ENCODE results near the gene TBC1D22A.

TBC1D22A gene

DNA sequence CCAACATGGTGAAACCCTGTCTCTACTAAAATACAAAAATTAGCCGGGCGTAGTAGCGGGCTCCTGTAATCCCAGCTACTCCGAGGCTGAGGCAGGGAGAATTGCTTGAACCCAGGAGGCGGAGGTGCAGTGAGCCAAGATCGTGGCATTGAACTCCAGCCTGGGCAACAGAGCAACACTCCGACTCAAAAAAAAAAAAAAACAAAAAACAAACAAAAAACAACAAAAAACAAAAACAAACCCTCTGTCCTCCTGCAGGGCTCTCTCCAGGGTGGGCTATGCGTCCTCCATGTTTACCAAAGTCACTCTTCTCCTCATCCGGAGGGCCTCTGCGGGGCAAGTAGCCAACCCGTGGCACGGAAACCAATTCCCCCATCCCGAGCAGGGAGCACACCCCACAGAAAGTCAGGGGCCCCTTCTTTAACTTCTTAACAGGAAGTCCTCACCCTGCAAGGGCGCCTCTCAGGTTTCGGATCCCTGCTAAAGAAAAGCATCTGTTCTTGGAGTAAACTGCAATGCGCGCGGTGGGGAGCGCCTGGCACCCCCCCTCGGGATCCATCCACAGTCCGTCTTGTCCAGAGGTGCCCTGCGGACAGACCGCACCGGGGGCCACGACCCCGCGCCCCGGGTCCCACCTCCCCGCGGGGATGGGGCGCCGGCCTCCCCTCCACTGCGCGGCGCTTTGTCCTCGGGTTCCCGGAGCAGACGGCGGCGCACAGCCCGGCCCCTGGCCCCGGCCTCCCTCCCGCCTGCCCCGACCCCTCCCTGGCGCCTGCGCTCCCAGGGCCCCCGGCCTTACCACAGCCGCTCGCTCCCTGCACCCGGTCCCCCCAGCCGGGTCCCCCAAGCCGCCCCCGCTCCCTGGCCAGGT is 25.1 kb upstream of the TBC1D22A start:
- DNase-seq (ENCODE audit: low read depth) = no peak

DNA sequence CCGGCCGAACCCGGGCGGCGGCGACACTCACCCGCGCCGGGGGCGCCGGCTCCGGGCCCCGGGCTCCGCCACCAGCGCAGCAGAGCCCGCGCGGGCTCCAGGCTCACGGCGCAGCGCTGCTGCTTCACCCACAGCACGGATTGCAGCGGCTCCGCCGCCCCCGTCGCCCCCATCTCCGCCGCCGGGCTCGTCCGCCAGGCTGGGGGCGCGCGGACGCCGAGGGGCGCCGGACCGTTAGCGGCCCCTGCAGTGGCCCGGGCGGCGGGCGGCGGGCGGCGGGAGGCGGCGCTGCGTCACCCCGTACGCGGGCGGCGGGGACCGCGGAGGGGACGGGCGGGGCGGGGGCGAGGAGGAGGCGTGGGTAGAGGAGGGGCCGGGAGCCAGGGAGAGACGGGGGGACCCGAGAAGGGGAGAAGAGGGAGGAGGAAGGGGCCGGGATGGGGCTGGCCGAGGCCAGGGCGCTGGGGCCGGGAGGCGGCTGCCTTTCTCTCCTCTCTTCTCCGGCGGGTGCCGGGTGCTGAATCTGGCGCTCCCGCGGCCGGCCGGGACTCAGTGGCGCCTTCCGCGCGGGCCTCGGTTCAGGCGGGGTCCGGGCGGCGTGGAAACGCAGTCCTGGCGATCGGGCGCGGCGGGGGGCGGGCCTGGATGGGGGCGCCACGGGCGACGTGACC is 24.3 kb upstream of the TBC1D22A start, which contains the start of gene CERK:
CERK (minus strand) TSS at position 277 of the 671 bp plus-strand sequence; CDS start at position 173, 104 bp downstream.
- DNase-seq (ENCODE audit: low read depth) = peak; percentile 39

DNA sequence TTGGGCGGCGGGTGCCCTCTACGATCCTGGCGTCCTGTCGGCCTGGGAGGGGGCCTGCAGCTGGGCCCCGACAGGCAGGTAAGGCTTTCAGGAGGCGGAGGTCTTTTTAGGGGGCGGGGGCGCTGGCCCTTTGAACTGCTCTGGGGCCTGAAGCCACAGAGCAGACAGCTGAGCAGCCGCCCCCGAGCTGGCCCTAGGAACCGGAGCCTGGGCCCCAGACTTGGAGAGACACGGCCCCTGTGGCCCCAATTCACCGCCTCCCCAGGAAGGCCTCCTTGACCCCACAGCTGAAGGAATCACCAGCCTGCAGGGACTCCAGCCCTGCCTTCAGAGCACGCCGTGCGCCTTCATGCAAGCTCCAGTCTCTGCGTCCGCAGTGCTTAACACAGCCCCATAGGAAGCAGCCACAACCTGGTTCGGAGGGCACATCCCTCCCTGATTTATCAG is 23.8 kb upstream of the TBC1D22A start:
- no peak for DNase-seq (ENCODE audit: low read depth)

GRCh38 chr22:46739094-46739870 is 23.2 kb upstream of the TBC1D22A start:
- peak; percentile 33 for DNase-seq (ENCODE audit: low read depth)

DNA sequence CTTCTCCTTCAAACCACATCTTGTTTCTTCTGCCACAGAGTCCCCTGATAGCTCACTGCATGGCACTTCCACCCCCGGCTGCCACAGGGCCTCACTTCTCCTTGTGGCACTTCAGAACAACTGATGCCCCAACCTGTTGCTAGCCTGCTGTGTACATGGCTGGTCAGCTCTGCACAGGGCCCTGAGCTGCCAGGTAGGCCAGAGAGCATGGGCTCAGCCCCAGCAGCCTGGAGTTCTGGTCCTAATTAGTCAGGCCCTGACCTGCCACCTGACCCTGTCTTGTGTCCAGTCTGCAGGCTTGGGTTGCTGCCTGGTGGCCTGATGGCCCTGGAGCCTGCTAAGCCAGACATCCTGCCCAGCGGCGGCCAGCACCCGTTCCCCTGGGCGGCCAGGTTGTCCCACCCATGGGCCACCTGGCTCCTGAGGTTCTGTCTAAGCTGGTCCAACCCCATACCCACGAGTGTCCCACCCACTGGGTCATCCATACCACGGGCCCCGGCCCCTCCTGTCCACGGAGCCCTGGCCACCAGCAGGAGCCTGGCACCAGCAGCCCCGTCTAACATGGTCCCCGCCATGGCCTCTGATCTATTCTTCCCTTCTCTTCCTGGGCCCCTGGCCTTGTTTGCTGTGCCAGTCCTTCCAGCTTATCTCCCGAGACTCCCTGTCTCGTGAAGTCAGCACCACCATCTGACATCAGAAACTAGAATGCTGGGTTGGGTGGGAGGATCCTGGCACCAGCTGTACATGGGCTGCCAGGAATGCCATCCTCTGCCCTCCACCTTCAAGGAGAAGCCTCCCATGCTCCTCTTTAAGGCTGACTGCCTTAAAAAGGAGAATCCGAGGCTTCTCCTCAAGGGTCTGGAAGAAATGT is 21.3 kb upstream of the TBC1D22A start:
- no peak for DNase-seq (ENCODE audit: low read depth)

- no peak for DNase-seq (ENCODE audit: low read depth)
These were observed 20.4 kb upstream of the TBC1D22A start for GRCh38 chr22:46741974-46742519.

DNA sequence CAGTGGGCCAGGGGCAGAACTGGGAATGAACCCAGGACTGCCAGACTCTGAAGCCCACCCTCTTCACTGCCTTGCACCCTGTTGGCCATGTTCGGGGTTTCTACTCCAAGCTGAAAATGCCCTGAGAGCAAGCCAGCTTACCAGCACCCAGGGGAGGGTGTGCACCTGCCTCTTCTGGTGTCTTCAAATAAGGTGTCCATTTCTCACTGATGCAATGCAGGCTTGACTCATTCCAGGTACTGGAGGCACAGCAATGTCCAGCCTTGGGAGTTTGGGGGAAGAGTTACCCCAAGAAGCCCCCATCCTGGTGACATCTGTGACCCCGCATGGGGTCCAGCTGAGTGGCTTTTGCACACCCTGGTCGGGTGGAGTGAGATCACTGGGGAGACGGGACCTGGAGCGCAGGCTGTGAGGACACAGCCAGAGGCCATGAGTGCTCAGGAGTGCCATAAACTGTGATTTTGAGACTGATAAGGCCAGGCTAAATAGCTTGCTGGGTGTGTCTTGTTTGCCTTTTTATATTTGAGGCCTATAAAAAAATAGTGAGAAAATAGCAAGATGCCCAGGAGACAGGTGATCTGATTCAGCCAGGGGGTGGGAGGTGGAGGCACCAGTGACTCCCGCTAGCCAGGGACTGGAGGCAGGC is 19.8 kb upstream of the TBC1D22A start:
- DNase-seq (ENCODE audit: low read depth) = no peak

GRCh38 chr22:46744581-46744980 is 17.9 kb upstream of the TBC1D22A start:
- DNase-seq (ENCODE audit: low read depth) = no peak

GRCh38 chr22:46746192-46746591 is 16.3 kb upstream of the TBC1D22A start:
- DNase-seq (ENCODE audit: low read depth) = no peak

DNA sequence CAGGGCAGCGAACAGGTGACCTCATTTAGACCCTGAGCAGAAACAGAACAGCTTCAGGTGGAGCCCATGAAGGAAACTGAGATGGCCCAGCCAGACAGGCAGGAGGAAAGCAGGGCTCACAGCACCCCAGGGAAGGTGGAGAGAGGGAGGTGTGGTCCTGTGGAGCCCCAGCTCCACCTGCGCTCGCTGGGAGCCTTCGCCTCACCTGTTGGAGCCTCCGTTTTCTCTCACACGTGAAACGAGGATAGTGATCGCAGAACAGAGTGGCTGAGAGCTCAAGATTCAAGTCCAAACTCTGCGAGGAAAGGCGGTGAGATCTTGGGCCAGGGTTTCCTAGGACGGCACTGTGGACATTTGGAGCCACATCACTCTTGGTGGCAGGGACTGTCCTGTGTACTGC is 15.8 kb upstream of the TBC1D22A start:
- no peak for DNase-seq (ENCODE audit: low read depth)

DNA sequence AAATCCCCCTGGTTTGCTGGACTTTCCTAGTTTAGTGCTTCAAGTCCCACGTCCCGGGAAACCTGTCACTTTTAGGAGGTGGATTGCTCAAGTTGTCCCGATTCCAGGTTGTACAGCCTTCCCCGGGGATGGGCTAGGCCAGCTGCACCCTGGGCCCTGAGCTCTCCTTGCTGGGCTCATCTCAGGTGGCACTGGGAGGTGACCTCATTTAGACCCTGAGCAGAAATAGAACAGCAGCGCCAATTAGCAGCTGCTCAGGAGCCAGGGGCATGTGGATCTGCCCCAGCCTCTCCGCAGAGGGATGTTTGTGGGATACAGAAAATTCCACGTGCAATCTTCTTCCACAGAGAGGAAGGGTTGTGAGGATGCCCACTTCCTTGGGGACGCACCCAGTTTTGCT is 14.8 kb upstream of the TBC1D22A start:
- no peak for DNase-seq (ENCODE audit: low read depth)

DNA sequence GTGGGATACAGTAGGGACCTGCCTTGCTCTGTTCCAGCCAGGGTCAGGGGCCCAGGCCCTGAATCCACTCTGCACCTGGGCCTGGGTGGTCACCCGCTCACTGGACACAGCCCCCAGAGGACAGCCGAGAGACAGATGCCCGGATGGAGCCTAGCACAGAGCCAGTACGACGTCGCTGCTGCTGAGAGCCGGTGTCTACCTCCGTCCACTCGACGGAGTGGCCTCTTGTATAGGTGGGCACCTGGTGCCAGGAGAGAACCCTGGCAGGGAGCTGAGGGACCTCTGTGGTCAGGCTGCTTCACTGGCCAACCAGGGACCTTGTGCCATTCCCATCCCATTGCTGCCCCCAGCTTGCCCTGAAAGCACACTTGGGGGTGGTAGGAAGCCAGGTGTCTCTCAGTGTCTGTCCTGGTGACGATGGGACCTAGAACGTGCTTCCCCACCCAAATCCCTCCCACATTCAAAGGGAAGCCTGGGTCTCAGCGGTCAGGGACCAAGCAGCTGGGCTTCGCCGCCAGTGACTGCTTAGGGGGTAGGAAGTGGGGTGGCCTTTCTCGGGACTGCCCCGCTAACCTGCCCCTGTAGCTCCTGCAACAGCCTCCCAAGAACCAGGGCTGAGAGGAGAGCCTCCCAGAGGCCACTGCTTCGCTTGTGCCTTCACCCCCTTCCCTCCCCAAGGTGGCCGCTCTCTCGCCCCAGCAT is 14.1 kb upstream of the TBC1D22A start:
- DNase-seq (ENCODE audit: low read depth) = no peak

DNA sequence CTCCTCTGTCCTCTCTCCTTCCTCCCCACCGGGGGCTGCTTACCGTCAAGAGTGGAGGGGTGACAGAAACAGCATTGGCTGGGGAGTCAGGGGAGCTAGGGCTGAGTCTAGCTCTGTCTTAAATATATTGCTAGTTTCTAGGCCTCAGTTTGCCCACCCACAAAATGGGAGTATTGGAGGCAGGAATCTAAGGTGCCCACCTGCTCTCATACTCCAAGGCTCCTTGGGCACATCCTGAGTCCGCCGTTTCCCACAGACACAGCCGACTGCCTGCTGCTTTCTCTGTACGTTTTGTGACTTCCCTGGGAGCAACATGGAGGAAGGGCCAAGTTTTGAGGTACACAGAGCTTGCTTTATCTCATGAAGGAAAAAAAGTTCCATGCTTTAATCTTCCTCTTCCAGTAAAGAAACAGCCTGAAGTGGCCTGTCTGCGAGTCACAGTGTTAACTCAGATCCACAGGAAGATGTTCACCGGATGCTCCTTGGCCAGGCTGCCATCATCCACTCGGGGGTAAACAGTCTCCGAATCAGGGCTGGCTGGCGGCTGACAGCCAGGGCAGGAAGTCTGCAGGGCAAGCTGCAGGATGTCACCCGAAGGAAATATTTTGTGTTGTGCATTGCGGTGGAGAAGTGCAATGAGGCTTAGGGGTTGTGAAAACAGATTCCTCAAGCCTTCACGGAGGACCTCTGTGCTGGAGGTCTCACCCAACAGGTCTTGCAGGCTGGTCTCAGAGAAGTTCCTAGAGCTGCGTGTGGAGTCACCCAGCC is 13.4 kb upstream of the TBC1D22A start:
- DNase-seq (ENCODE audit: low read depth) = no peak

- DNase-seq (ENCODE audit: low read depth) = no peak
These were observed 12.5 kb upstream of the TBC1D22A start for GRCh38 chr22:46749682-46750529.

- no peak for DNase-seq (ENCODE audit: low read depth)
These were observed 12.0 kb upstream of the TBC1D22A start for GRCh38 chr22:46750530-46750800.

GRCh38 chr22:46750863-46751443 is 11.5 kb upstream of the TBC1D22A start:
- no peak for DNase-seq (ENCODE audit: low read depth)

GRCh38 chr22:46752286-46752987 is 10.0 kb upstream of the TBC1D22A start:
- DNase-seq (ENCODE audit: low read depth) = no peak

DNA sequence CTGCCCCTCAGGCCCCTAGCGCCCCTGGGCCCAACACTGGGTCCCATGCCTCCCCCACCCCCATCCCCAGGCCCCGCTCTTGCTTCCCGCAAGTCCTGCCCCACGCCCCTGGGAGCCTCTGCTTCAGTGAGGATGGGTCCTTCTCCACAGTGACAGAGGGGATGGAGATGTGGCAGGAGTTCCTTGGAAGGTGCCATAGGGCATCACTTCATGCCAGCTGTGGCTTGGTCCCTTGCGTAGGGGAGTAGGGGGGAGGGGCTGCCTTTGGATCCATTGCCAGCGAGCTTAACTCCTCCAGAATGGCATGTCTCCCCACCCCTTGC is 9.5 kb upstream of the TBC1D22A start:
- no peak for DNase-seq (ENCODE audit: low read depth)
